Left ventricle myocardium inferior (tissue), 1 donor: ENCODE measurements around the gene SLC47A2. TPM values are rescaled to one million over a fixed set of nuclear protein-coding genes. Genes with fewer than 3 reads are reported as not detected.

Source experiments
- DNase-seq: peaks from one replicate; pipeline ENCODE4 v3.0.0-alpha.2; 2020
- H3K27ac ChIP-seq: fragments of 200-600 bp; replicated peaks from 2 replicates; pipeline ENCODE4 v1.8.0; 2021
- H3K27me3 ChIP-seq: fragments of 200-600 bp; 2 replicates; pipeline ENCODE4 v1.8.0; 2021; ENCODE audit warnings: low read depth
- H3K36me3 ChIP-seq: fragments of 200-600 bp; 2 replicates; pipeline ENCODE4 v1.8.0; 2021
- H3K4me1 ChIP-seq: fragments of 200-600 bp; 2 replicates; pipeline ENCODE4 v1.8.0; 2021
- H3K4me3 ChIP-seq: fragments of 200-600 bp; 2 replicates; pipeline ENCODE4 v1.8.0; 2021; ENCODE audit warnings: mild to moderate bottlenecking, moderate library complexity
- H3K9me3 ChIP-seq: fragments of 200-600 bp; replicated peaks from 2 replicates; pipeline ENCODE4 v1.8.0; 2021
- intact Hi-C: fragments of 100-400 bp; cut with micrococcal nuclease; formaldehyde crosslinking; loops from one replicate; pipeline ENCODE4 v1.11.0; 2022
- total RNA-seq: library from RNA; stranded (reverse); fragmentation: NEBNext Ultra II Directional; extraction: Animal tissue kit (Norgen Biotek cat#: 25700); gene quantifications from one replicate; pipeline ENCODE4 v1.2.1, GENCODE V29; 2021
- TF ChIP-seq, protein P1 (sequence below): fragments of 200-600 bp; IDR thresholded peaks from 2 replicates; pipeline ENCODE4 v1.8.0; 2021; ENCODE audit warnings: antibody characterized with exemption, mild to moderate bottlenecking, borderline replicate concordance
- donor health status: DM: no; HTN: yes; CAD: no; lungs with severe emphysema.

Gene SLC47A2
- total RNA-seq, 1 donor from 2014 or later = not detected

- H3K4me3 ChIP-seq = no peak overlapping the region
- no peak for DNase-seq
- peaks cover 47% of the 10 kb centered on the region for H3K36me3 ChIP-seq
Measured at GRCh38 chr17:19652595-19652994, 63.8 kb downstream of the SLC47A2 start.

GRCh38 chr17:19651451-19652238, 64.7 kb downstream of the SLC47A2 start:
- Histone ChIP-seq H3K9me3 (peaks cover 6% of the 10 kb centered on the region), H3K27me3 (no peaks in the 10 kb centered on the region), H3K4me3 (no peak overlapping the region), H3K4me1 (peaks cover 63% of the 10 kb centered on the region), H3K27ac (peak overlapping the region; percentile 29), H3K36me3 (peaks cover 38% of the 10 kb centered on the region)
- DNase-seq = no peak
- intact Hi-C loops = no loop called here
- TF ChIP-seq, protein P1, sequence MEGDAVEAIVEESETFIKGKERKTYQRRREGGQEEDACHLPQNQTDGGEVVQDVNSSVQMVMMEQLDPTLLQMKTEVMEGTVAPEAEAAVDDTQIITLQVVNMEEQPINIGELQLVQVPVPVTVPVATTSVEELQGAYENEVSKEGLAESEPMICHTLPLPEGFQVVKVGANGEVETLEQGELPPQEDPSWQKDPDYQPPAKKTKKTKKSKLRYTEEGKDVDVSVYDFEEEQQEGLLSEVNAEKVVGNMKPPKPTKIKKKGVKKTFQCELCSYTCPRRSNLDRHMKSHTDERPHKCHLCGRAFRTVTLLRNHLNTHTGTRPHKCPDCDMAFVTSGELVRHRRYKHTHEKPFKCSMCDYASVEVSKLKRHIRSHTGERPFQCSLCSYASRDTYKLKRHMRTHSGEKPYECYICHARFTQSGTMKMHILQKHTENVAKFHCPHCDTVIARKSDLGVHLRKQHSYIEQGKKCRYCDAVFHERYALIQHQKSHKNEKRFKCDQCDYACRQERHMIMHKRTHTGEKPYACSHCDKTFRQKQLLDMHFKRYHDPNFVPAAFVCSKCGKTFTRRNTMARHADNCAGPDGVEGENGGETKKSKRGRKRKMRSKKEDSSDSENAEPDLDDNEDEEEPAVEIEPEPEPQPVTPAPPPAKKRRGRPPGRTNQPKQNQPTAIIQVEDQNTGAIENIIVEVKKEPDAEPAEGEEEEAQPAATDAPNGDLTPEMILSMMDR = no peak

More at GRCh38 chr17:19652595-19652994, 63.8 kb downstream of the SLC47A2 start:
- Histone ChIP-seq H3K4me1 (peaks cover 53% of the 10 kb centered on the region), H3K27me3 (no peaks in the 10 kb centered on the region), H3K9me3 (peaks cover 6% of the 10 kb centered on the region), H3K27ac (peak overlapping the region; percentile 29)
- TF ChIP-seq, protein P1 = no peak
- intact Hi-C loops = no loop called here

DNA sequence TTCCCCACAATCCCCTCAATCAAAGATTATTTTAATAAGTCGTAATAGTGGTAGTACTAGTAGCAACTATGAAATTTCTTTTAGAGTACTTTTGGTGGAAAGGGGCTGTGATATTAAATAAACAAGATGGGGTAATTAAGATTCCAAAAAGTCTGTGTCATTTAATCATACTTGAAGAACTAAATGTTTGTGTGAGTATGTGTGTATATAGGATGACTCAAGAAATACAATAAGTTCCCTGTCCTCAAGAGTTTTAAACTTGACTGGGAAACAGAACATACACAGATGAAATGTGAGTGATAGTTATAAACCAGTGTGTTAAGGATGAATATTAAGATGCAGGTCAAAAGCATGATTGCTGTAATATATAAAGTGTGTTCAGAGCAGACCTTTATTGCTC, 65.6 kb downstream of the SLC47A2 start:
- H3K36me3 ChIP-seq = peaks cover 30% of the 10 kb centered on the region
- no peak for DNase-seq
- intact Hi-C loops = no loop called here
- TF ChIP-seq, protein P1 = no peak
- H3K4me1 ChIP-seq = peaks cover 64% of the 10 kb centered on the region
- no peaks in the 10 kb centered on the region for H3K27me3 ChIP-seq
- peak overlapping the region; percentile 89 for H3K4me3 ChIP-seq
- H3K27ac ChIP-seq = no peak overlapping the region
- peaks cover 6% of the 10 kb centered on the region for H3K9me3 ChIP-seq

DNA sequence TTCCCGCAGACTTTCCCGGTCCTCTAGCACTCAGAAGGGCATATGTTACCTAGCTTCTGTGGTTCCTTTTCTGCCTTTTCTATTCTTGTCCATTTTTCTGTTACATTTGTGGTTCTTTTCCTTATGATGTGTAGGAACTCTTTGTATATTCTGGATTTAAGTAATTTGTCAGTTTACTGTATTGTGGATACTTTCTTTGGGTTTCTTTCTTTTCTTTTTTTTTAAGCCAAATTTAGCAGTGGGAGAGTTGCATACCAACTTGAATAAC, 67.2 kb downstream of the SLC47A2 start:
- intact Hi-C loops = no loop called here

GRCh38 chr17:19648475-19649273, 67.7 kb downstream of the SLC47A2 start, which contains the start of gene ALDH3A2:
ALDH3A2 (plus strand) TSS chr17:19648751; CDS start chr17:19648972, 221 bp downstream.
- TF ChIP-seq, protein P1 = peak; percentile 22
- peaks cover 69% of the 10 kb centered on the region for H3K4me1 ChIP-seq
- H3K27ac ChIP-seq = peak within 1 kb of the TSS; percentile 97
- H3K9me3 ChIP-seq = no peaks in the 10 kb centered on the region
- H3K36me3 ChIP-seq = peaks cover 8% of the 10 kb centered on the region
- H3K27me3 ChIP-seq = no peaks in the 10 kb centered on the region
- peak; percentile 98 for DNase-seq
- intact Hi-C loops = no loop called here
- H3K4me3 ChIP-seq = peak within 1 kb of the TSS; percentile 89

More for the DNA sequence above, 67.2 kb downstream of the SLC47A2 start:
- Histone ChIP-seq H3K4me1 (peaks cover 69% of the 10 kb centered on the region), H3K27me3 (no peaks in the 10 kb centered on the region), H3K36me3 (peaks cover 13% of the 10 kb centered on the region), H3K9me3 (no peaks in the 10 kb centered on the region), H3K4me3 (peak overlapping the region; percentile 89), H3K27ac (peak overlapping the region; percentile 97)
- no peak for DNase-seq
- TF ChIP-seq, protein P1 = no peak
